Measurements from ENCODE around the gene FAM240A. TPM values are rescaled to one million over a fixed set of nuclear protein-coding genes. Genes with fewer than 3 reads are reported as not detected.

Gene FAM240A
- total and polyA plus RNA-seq, 2 donors = not detected

DNA sequence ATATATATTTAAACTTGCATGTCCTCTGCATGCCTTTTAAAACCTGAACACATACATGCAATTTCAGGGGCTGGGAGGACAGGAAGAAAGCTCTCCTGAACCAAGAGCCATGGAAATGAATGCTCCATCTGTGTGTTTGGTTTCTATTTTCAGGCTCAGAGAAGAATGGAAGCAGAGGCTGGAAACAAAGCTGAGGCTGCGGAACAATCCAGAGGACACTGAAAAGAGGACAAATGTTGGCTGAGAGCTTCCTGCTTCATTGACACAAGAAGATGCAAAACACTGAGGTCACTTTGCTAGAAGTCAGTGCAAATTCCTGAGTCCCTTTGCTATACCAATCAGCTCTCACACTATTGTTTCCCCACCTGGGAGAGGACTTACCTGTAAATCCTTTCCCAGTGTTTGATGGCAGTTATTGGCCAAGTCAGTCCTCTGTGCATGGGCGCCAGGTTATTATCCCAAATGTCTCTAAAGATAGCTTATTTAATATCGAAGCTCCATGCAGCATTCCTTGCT is 12.7 kb downstream of the FAM240A start:
- Histone ChIP-seq H3K36me3 (ENCODE audit: insufficient read depth) (no peaks in the 10 kb centered on the region), H3K4me3 (ENCODE audit: low read depth, low read length) (no peak overlapping the region), H3K4me1 (ENCODE audit: insufficient read depth) (no peaks in the 10 kb centered on the region), H3K27ac (ENCODE audit: low read depth) (no peak overlapping the region)
- WGBS = 78% methylated on average over 3 of the region's 3 CpGs
- DNase-seq (ENCODE audit: extremely low spot score) = no peak

DNA sequence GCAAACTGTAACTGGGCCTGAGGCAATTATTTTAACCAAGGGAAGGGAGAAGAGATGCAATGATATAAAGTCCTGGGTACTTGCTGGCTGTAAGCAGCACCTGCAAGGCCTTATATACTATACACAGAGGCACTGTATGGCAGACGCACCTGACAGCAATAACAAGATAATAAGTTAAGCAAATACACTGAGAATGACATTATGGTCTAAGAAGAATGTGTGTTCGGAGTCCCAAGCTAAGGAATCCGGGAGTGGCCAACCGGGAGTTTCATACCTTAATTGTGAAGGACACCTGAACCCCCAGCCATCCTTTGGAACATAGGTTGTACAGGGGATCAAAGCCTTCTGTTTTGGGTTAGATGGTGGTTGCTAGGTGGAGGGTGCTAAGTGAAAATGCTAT is 13.7 kb downstream of the FAM240A start:
- DNase-seq (ENCODE audit: extremely low spot score) = no peak
- H3K4me3 ChIP-seq (ENCODE audit: low read depth, low read length) = no peak overlapping the region
- no peaks in the 10 kb centered on the region for H3K4me1 ChIP-seq (ENCODE audit: insufficient read depth)
- H3K27ac ChIP-seq (ENCODE audit: low read depth) = no peak overlapping the region
- H3K36me3 ChIP-seq (ENCODE audit: insufficient read depth) = no peaks in the 10 kb centered on the region
- 86% methylated on average over 4 of the region's 4 CpGs for WGBS

DNA sequence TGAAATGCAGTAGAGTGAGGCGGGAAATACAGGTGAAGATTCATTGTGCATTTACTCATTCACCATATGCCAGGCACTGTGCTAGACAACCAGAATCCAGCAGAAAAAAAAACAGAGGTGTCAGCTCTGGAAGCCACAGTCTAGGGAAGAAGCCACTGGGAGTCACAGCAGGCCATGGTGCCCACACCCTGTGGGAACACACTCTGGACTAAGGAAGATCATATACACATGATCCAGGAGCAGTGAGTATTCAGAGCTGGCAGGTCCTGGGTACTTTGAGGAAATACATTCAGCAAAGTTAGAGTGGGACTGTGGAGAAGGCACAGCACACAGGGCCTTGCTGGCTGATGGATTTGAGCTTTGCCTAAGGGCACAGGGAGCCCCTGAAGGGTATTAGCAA is 14.8 kb downstream of the FAM240A start:
- DNase-seq (ENCODE audit: extremely low spot score) = no peak
- Histone ChIP-seq H3K4me1 (ENCODE audit: insufficient read depth) (no peaks in the 10 kb centered on the region), H3K4me3 (ENCODE audit: low read depth, low read length) (no peak overlapping the region), H3K27ac (ENCODE audit: low read depth) (no peak overlapping the region), H3K36me3 (ENCODE audit: insufficient read depth) (no peaks in the 10 kb centered on the region)
- 84% methylated on average over 1 of the region's 1 CpG for WGBS

DNA sequence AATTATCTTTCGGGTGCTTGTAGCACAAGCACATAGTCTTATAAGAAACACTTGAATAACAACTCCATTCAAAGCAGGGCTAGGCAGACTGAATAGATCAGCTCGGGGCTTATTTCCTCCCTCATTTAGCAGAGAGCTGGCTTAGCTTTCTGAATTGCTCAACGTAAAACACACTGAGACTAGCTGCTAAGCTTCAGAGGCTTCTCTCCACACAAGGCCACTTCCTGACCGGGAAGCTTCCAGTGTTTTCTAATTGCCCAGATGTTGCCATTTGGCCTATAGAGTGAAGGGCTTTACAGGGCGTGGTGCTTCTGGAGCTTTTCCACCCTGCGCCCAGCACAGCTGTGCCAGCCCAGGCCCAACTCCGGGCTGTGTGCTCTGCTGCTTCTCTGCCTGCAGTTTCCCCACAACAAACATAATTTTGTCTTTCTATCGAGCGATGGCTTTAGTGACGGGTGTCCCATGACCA is 16.6 kb downstream of the FAM240A start:
- WGBS = 53% methylated on average over 10 of the region's 10 CpGs
- H3K27ac ChIP-seq (ENCODE audit: low read depth) = peak overlapping the region; percentile 42
- no peak for DNase-seq (ENCODE audit: extremely low spot score)
- H3K36me3 ChIP-seq (ENCODE audit: insufficient read depth) = no peaks in the 10 kb centered on the region
- H3K4me1 ChIP-seq (ENCODE audit: insufficient read depth) = no peaks in the 10 kb centered on the region
- H3K4me3 ChIP-seq (ENCODE audit: low read depth, low read length) = no peak overlapping the region

DNA sequence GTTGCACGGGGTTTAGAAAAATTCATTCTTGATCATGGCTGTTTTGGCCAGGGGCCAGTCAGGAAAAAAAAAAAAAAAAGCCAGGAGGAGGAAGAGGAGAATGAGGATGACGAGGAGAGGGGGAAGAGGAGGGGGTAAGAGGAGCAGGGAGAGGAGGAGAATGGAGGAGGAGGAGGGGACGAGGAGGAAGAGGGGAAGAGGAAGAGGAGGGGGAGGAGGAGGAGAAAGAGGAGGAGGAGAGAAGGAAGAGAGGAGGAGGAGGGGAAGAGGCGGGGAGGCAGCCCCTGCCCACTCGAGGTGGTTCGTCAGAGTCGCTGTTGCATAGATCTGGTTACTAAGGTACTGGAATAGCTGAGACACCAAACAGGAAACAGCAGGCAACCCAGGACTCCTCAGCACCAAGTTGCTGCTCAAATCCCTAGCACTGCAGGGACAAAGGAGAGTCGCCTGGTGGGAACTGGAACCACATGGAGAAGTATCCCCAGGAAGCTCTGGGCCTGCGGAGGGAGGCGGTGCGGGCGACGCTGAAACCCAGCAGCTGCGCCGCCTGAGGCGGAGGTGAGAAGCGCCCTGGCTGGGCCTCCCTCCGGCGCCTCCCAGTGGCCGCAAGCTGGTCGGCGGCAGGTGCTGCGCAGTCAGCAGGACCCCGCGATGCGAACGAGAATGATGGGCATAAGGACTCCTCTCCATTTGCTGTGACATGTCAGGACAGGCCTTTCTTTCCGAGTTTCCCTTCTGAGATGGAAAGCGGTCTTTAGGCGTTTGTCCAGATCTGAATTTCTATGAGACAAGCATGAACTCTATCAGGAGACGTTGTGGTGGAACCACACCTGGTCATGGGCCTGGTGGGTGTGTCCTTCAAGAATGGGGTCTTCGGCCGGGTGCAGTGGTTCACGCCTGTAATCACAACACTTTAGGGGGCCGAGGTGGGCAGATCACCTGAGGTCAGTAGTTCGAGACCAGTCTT is 17.5 kb downstream of the FAM240A start:
- 12% methylated on average over 36 of the region's 36 CpGs for WGBS

DNA sequence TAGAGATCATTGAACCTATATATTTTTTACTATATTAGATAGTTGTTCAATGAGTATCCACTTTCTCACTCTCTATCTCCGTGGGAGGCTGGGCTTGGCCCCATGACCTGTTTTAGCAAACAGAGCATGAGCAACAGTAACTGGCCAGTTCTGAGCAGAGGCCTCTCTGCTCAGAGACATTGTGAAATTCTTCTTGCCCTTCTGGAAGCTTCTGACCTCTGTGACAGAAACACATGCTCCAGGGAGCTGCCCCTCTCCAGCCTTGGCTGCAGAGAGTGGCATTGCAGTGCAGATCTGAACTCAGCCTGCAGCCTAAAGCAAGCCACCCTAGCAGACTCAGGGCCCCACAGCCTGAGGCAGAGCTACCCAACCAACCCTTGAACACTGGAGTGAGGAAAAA is 20.5 kb downstream of the FAM240A start:
- no peak overlapping the region for H3K27ac ChIP-seq (ENCODE audit: low read depth)
- H3K36me3 ChIP-seq (ENCODE audit: insufficient read depth) = no peaks in the 10 kb centered on the region
- DNase-seq (ENCODE audit: extremely low spot score) = no peak
- no peak overlapping the region for H3K4me3 ChIP-seq (ENCODE audit: low read depth, low read length)
- 60% methylated on average over 1 of the region's 1 CpG for WGBS
- H3K4me1 ChIP-seq (ENCODE audit: insufficient read depth) = no peaks in the 10 kb centered on the region

More for the DNA sequence above, 17.5 kb downstream of the FAM240A start:
- peak; percentile 48 for DNase-seq (ENCODE audit: extremely low spot score)
- H3K4me3 ChIP-seq (ENCODE audit: low read depth, low read length) = peak overlapping the region; percentile 15
- peak overlapping the region; percentile 42 for H3K27ac ChIP-seq (ENCODE audit: low read depth)
- no peaks in the 10 kb centered on the region for H3K4me1 ChIP-seq (ENCODE audit: insufficient read depth)
- H3K36me3 ChIP-seq (ENCODE audit: insufficient read depth) = no peaks in the 10 kb centered on the region

DNA sequence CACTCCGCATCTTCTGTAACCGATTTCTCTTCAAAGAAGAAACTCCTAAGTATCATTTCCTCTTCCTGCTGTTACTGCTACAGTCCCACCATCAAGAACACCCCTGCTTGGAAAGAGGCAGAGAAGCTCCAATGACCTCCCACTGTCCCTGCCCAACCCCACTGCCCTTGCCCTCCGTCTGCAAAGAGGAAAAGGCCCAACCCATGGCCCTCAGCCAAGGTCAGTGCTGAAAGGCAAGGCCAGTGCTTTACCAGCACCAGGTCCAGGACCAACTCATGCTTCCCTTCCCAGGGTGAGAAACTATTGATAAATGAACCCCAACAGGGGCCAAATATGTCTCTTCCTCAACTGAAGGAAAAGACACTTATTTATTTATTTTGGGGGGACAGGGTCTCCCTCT is 22.5 kb downstream of the FAM240A start:
- WGBS = 73% methylated on average over 3 of the region's 3 CpGs
- Histone ChIP-seq H3K27ac (ENCODE audit: low read depth) (no peak overlapping the region), H3K36me3 (ENCODE audit: insufficient read depth) (no peaks in the 10 kb centered on the region), H3K4me3 (ENCODE audit: low read depth, low read length) (no peak overlapping the region), H3K4me1 (ENCODE audit: insufficient read depth) (no peaks in the 10 kb centered on the region)
- DNase-seq (ENCODE audit: extremely low spot score) = no peak

DNA sequence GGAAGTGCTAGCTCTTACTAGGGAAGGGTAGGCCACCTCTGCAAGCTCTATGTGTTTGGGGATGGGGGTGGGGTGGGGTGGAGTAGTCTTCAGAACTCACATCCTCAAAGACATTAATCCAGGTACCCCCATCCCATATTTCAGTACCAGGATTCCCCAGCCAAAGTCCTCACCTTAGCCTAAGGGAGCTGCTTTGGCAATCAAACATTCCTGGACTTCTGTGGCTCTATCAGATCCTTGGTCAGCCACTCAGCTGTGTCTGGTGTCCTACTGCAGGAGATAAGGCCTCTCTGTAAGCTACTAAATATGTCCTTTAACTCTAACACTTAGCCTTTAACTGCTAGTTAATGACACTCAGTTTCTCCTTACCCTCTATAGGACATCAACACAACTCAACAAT is 26.9 kb downstream of the FAM240A start:
- Histone ChIP-seq H3K27ac (ENCODE audit: low read depth) (no peak overlapping the region), H3K4me3 (ENCODE audit: low read depth, low read length) (no peak overlapping the region), H3K4me1 (ENCODE audit: insufficient read depth) (no peaks in the 10 kb centered on the region), H3K36me3 (ENCODE audit: insufficient read depth) (peaks cover 1% of the 10 kb centered on the region)
- no peak for DNase-seq (ENCODE audit: extremely low spot score)

DNA sequence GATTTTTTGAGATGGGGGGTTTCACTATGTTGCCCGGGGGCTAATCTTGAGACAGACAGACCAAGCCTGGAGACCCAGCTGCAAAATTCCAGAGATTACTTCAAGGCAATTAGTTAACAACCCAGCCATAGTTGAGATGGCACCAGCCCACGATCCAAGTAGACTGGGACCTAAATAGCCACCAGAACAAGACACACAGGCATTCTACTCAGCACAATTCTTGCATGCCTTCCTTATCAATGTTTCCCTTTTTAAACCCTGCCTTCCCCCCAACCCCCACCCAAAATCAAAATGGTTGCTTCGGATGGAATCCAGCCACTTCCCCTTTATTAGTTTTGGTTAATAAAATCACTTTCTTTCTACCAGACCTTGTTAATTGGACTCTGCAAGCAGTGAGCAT is 28.6 kb downstream of the FAM240A start:
- Histone ChIP-seq H3K4me3 (ENCODE audit: low read depth, low read length) (no peak overlapping the region), H3K27ac (ENCODE audit: low read depth) (no peak overlapping the region), H3K4me1 (ENCODE audit: insufficient read depth) (no peaks in the 10 kb centered on the region), H3K36me3 (ENCODE audit: insufficient read depth) (peaks cover 1% of the 10 kb centered on the region)
- DNase-seq (ENCODE audit: extremely low spot score) = no peak
- 71% methylated on average over 3 of the region's 3 CpGs for WGBS

DNA sequence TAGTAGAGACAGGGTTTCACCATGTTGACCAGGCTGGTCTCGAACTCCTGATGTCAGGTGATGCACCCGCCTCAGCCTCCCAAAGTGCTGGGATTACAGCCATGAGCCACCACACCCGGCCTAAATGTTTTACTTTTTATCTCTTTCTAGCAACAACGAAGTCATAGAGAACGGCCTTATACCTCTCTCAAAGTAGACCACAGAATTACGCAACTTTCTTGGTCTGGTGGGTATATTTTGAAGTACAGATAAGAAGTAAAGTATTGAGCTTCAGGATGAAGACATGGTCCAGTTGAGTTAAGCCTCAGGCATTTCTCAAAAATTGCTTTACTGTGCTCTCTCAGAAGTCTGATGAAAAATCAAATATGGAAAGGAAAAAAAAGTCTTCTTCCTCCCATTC is 30.6 kb downstream of the FAM240A start:
- Histone ChIP-seq H3K36me3 (ENCODE audit: insufficient read depth) (peaks cover 1% of the 10 kb centered on the region), H3K4me1 (ENCODE audit: insufficient read depth) (no peaks in the 10 kb centered on the region), H3K27ac (ENCODE audit: low read depth) (no peak overlapping the region), H3K4me3 (ENCODE audit: low read depth, low read length) (no peak overlapping the region)
- no peak for DNase-seq (ENCODE audit: extremely low spot score)
- 86% methylated on average over 6 of the region's 6 CpGs for WGBS

DNA sequence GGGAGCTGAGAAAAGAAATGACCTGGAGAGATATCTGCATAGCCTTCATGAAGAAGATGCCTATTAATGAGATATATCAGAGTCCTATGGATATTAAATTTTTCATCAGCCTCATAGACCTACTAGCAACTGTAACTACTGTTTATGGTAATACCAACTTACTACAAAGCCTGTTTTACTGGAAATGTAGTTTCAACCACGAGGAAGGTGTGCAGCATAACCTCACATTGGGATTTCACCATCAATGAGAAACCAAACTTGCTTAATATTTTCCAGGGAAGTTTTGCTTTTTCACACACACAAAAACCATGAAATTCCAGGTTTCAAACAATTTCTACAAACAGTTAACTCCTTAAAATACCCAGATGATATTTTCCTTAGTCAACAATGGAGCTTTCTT is 31.4 kb downstream of the FAM240A start:
- no peaks in the 10 kb centered on the region for H3K4me1 ChIP-seq (ENCODE audit: insufficient read depth)
- WGBS = 80% methylated on average over 1 of the region's 1 CpG
- no peak for DNase-seq (ENCODE audit: extremely low spot score)
- no peak overlapping the region for H3K27ac ChIP-seq (ENCODE audit: low read depth)
- peaks cover 1% of the 10 kb centered on the region for H3K36me3 ChIP-seq (ENCODE audit: insufficient read depth)
- no peak overlapping the region for H3K4me3 ChIP-seq (ENCODE audit: low read depth, low read length)

DNA sequence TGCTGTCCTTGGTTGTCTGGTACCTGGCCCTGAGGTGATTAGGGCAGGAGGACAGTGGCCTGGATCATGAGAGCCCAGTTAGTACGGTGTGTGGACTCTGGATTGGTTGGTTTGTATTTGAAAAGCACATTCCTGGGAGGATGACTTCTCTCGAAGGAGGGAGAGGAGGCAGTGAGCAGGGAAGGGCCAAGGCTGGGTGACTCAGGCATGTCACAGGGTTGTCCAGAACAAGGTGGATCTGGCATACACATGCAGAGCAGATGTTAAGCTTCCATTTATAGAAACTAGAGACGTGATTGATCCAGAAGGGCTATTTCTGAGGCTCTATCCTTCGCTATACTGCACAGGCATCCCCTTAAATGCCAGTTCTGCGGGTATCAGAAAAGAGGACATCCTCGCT is 34.4 kb downstream of the FAM240A start:
- H3K4me1 ChIP-seq (ENCODE audit: insufficient read depth) = no peaks in the 10 kb centered on the region
- no peaks in the 10 kb centered on the region for H3K36me3 ChIP-seq (ENCODE audit: insufficient read depth)
- DNase-seq (ENCODE audit: extremely low spot score) = no peak
- H3K27ac ChIP-seq (ENCODE audit: low read depth) = no peak overlapping the region
- 61% methylated on average over 6 of the region's 6 CpGs for WGBS
- no peak overlapping the region for H3K4me3 ChIP-seq (ENCODE audit: low read depth, low read length)

DNA sequence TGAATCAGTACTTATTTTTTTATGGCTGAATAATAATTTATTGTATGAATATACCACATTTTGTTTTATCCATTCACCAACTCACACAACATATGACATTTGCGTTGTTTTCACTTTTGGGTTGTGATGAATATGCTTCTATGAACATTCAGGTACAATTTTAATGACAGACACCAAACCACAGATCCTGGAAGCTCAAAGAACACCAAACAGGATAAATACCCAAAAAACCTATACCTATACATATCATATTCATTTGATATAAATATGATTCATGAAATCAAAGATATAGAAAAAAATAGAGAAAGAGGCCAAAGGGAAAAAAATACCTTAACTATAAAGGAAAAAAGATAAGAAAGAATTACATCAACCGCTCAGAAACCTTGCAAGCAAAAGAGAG is 35.8 kb downstream of the FAM240A start:
- Histone ChIP-seq H3K4me3 (ENCODE audit: low read depth, low read length) (no peak overlapping the region), H3K4me1 (ENCODE audit: insufficient read depth) (no peaks in the 10 kb centered on the region), H3K36me3 (ENCODE audit: insufficient read depth) (no peaks in the 10 kb centered on the region), H3K27ac (ENCODE audit: low read depth) (no peak overlapping the region)
- WGBS = 96% methylated on average over 2 of the region's 2 CpGs
- DNase-seq (ENCODE audit: extremely low spot score) = no peak

DNA sequence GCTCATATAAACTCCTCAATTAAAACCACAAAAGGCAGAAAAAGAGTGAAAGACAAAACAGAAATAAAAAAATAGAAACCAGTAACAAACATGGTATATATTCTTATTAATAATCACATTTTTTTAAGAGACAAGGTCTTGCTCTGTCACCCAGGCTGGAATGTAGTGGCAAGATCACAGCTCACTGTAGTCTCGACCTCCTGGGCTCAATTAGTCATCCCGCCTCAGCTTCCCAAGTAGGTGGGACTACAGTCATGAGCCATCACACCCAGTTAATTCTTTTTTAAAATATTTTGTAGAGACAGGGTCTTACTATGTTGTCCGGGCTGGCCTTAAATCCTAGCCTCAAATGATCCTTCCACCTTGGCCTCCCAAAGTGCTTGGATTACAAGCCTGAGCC is 37.1 kb downstream of the FAM240A start:
- Histone ChIP-seq H3K4me3 (ENCODE audit: low read depth, low read length) (no peak overlapping the region), H3K36me3 (ENCODE audit: insufficient read depth) (no peaks in the 10 kb centered on the region), H3K27ac (ENCODE audit: low read depth) (no peak overlapping the region), H3K4me1 (ENCODE audit: insufficient read depth) (no peaks in the 10 kb centered on the region)
- 86% methylated on average over 3 of the region's 3 CpGs for WGBS
- DNase-seq (ENCODE audit: extremely low spot score) = no peak

All from urinary bladder (tissue), 4 donors.